IPS-11a (cell line): ENCODE results near the gene RUSF1.
"Not testable (repeated sequence)": the region's sequence is repeated elsewhere in the genome, so short reads cannot be mapped to it uniquely, and the experiment has no call there.

ENCODE experiments used
- H3K4me3 ChIP-seq: one replicate; pipeline ENCODE4 v1.5.1; 2013; ENCODE audit warnings: low read depth, low read length, control low read depth

The RUSF1 gene

GRCh38 chr16:31487720-31488467 lies 20.3 kb downstream of the RUSF1 start:
- H3K4me3 ChIP-seq: peak overlapping the region; percentile 48

GRCh38 chr16:31487071-31487719 lies 21.0 kb downstream of the RUSF1 start:
- peak overlapping the region; percentile 48 for H3K4me3 ChIP-seq

GRCh38 chr16:31486045-31486444 lies 22.1 kb downstream of the RUSF1 start:
- no peak overlapping the region for H3K4me3 ChIP-seq

GRCh38 chr16:31485571-31485970 lies 22.6 kb downstream of the RUSF1 start:
- no peak overlapping the region for H3K4me3 ChIP-seq

- H3K4me3 ChIP-seq: no peak overlapping the region
These were observed 23.6 kb downstream of the RUSF1 start for GRCh38 chr16:31484491-31485171.

GRCh38 chr16:31484048-31484447 lies 24.1 kb downstream of the RUSF1 start:
- not testable (repeated sequence) for H3K4me3 ChIP-seq

- no peak within 1 kb of the TSS for H3K4me3 ChIP-seq
These were observed 25.1 kb downstream of the RUSF1 start, which contains the start of gene SLC5A2 for GRCh38 chr16:31483081-31483480. TSS of gene SLC5A2 (plus strand) at chr16:31483123. CDS start at chr16:31483137, 14 bp downstream.

- no peak overlapping the region for H3K4me3 ChIP-seq
These were observed 27.2 kb downstream of the RUSF1 start for GRCh38 chr16:31480851-31481536.

GRCh38 chr16:31479751-31480150 lies 28.4 kb downstream of the RUSF1 start:
- H3K4me3 ChIP-seq: no peak overlapping the region

GRCh38 chr16:31478956-31479355 lies 29.2 kb downstream of the RUSF1 start:
- H3K4me3 ChIP-seq: no peak overlapping the region

- H3K4me3 ChIP-seq: peak overlapping the region; percentile 51
These were observed 30.7 kb downstream of the RUSF1 start for GRCh38 chr16:31477220-31478216.

- H3K4me3 ChIP-seq: peak overlapping the region; percentile 56
These were observed 31.6 kb downstream of the RUSF1 start for GRCh38 chr16:31476303-31477219.

GRCh38 chr16:31475946-31476302 lies 32.3 kb downstream of the RUSF1 start:
- peak overlapping the region; percentile 56 for H3K4me3 ChIP-seq

GRCh38 chr16:31474773-31475738 lies 33.1 kb downstream of the RUSF1 start:
- H3K4me3 ChIP-seq: no peak overlapping the region

GRCh38 chr16:31474173-31474714 lies 33.9 kb downstream of the RUSF1 start:
- no peak overlapping the region for H3K4me3 ChIP-seq

GRCh38 chr16:31473264-31473984 lies 34.8 kb downstream of the RUSF1 start:
- no peak overlapping the region for H3K4me3 ChIP-seq

- H3K4me3 ChIP-seq: peak overlapping the region; percentile 60
These were observed 35.4 kb downstream of the RUSF1 start for GRCh38 chr16:31472709-31473203.
